ENCODE results near the gene UPB1.
"Not testable (repeated sequence)": the region's sequence is repeated elsewhere in the genome, so short reads cannot be mapped to it uniquely, and the experiment has no call there.

The UPB1 gene

DNA sequence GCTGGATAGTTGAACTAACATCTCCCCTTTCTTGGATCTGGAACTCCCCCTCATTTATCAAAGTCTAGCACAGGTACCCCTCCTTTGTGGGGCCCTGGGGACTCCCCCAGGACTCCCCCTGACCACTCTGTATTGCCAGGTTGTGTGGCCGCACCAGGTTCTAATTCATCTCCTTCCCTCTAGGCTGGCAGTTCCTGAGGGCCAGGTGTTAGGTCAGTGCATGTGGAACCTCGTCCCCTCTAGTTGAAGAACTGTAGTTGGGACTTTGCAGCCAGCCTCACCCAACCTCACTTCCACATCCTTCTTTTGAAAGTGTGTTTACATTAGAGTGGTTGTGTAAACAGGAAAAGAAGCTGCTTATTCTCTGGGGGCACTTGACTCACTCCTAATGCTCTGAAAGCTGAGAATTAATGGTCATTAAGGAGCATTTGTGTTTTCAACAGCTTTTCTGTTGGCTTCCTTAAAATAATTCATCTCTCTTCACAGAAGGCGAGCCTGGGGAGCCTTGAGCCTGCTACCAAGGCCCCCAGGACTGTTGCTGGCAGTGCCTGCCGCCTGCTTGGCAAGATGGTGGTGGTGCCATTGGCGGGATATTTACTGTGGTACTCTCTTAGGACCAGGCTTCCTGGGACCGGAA, 11.8 kb downstream of the UPB1 start:
- DNase-seq, result no peak

GRCh38 chr22:24507716-24508115, 12.6 kb downstream of the UPB1 start:
- no peak for DNase-seq

- no peak for DNase-seq
Observed at GRCh38 chr22:24510637-24511625, 15.8 kb downstream of the UPB1 start.

- DNase-seq, result peak; percentile 59
Observed at GRCh38 chr22:24512043-24512442, 16.9 kb downstream of the UPB1 start.

- no peak for DNase-seq
Observed at GRCh38 chr22:24513378-24514240, 18.5 kb downstream of the UPB1 start.

- no peak for DNase-seq
Observed at GRCh38 chr22:24514241-24515026, 19.3 kb downstream of the UPB1 start.

DNA sequence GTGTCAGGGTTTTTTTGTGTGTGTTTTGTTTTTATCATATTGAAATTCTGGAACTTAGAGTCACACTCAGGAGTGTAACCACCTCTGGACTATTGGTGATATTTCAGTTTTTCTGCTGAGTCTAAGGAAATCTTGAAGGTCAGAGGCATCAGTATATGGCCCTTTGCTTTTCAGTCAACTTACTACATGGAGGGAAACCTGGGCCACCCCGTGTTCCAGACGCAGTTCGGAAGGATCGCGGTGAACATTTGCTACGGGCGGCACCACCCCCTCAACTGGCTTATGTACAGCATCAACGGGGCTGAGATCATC, 19.9 kb downstream of the UPB1 start:
- no peak for DNase-seq

DNA sequence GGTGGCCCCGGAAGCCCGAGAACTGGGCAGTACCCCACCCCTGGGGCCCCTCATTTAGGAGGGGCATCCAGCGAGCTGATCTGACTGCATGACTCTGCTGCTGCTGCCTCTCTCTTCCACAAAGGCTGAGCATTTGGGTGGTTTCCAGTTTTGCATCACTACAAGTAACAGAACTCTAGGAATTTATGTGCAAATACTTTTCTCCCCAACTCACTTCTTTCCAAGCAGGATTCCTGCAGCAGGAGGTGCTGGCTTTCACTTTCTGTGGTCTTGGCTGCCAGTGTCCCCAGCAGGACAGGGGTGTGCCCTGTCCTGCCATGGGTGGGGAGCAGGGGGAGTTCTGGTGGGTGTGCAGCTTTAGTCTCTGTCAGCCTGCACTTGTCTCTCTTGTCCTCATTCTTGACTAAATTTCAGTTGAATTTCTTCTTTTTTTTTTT, 21.2 kb downstream of the UPB1 start:
- peak; percentile 42 for DNase-seq

DNA sequence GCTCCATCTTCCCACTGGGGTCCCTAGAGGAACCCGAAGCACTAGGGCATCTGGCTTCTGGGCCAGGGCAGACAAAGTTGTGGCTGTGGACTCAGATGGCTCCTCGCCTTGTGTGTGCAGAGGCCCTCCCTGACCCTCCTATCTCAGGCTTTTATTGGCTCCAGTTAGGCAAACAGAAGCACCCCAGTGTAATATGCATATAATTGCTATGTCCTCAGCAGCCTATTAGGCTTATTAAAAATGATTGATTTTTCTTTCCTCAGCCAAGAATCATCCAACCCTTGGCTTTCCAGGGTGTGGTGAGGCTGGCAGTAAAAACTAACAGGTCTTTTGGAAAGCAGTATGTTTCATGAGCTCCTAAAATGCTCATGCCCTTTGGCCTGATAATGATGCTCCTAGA, 22.3 kb downstream of the UPB1 start:
- DNase-seq, result no peak

GRCh38 chr22:24518228-24518627, 23.1 kb downstream of the UPB1 start:
- no peak for DNase-seq

- no peak for DNase-seq
Observed at GRCh38 chr22:24518771-24519485, 23.8 kb downstream of the UPB1 start.

GRCh38 chr22:24519496-24519895, 24.4 kb downstream of the UPB1 start:
- no peak for DNase-seq

GRCh38 chr22:24521791-24522245, 26.7 kb downstream of the UPB1 start:
- DNase-seq, result peak; percentile 51

DNA sequence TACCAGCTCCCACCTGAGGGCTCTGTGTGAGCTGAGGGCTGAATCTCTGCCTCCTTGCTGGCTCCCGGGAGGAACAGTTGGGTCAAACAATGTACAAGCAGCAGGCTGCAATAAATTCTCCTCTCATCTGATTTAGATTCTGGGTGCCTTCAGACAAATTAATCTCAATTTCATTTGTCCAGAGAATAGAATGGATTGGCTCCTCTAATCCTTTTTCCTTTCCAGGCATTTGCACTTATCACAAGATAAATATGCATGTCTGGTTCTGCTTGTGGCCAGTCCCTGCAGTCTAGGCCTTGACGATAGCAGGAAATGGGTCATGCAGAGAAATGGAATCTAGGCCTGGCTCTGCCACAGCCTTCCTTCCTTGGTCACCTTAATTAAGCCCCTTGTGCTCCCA, 28.7 kb downstream of the UPB1 start:
- no peak for DNase-seq

DNA sequence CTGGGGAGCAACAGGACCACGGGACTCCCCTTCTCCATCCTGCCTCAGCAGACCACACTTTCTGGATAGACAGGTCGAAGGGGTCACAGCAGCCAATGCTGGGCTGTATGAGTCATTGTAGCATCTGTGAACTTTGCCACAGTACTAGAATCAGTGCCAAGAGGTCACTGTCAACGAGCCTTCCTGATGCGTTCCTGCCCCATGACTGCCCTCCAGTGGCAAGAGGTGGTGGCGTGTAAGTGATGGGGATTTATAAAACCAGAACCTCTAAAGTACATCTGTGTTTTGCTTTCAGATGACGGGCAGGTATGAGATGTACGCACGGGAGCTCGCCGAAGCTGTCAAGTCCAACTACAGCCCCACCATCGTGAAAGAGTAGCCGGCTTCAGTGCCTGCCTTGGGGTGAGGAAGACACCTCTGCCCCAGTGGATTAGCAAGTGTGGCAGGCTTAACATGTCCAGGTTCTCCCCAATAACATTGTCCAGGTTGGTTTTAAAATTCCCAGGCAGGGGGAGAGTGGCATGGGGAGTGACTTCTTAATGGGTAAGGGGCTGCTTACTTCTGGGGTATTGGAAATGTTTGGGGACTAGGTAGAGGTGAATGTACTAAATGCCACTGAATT, 30.4 kb downstream of the UPB1 start:
- peak; percentile 79 for DNase-seq

- no peak for DNase-seq
Observed at GRCh38 chr22:24526191-24526590, 31.1 kb downstream of the UPB1 start.

DNA sequence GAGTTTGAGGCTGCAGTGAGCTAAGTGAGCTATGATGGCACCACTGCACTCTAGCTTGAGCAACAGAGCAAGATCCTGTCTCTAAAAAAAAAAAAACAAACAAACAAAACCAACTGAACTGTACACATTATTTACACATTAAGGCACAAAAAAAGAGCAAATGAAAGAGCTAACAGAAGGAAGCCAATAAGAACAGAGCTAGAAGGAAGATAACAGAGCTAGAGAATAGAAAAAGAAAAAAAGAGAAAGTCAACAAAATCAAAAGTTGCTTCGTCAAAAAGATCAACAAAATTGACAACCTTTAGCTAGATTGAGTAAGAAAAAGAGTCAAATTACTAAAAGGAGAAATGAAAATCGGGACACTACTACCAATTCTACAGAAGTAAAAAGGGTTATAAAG, 34.8 kb downstream of the UPB1 start:
- DNase-seq, result no peak

DNA sequence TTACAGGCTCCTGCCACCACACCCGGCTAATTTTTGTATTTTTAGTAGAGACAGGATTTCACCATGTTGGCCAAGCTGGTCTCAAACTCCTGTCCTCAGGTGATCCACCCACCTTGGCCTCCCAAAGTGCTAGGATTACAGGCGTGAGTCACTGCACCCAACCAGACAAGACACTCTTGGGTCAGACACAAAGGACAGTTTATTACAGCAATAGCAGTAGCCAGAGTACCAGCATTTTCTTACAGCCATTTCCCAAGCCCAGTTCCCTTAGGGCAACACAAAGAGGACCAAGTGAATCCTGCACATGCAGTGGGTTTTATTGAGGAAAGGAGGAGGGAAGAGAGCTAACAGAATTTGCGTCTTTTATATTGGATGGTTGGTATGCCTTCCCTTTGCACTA, 35.8 kb downstream of the UPB1 start:
- not testable (repeated sequence) for DNase-seq

- DNase-seq, result no peak
Observed at GRCh38 chr22:24532075-24532474, 36.9 kb downstream of the UPB1 start.

DNA sequence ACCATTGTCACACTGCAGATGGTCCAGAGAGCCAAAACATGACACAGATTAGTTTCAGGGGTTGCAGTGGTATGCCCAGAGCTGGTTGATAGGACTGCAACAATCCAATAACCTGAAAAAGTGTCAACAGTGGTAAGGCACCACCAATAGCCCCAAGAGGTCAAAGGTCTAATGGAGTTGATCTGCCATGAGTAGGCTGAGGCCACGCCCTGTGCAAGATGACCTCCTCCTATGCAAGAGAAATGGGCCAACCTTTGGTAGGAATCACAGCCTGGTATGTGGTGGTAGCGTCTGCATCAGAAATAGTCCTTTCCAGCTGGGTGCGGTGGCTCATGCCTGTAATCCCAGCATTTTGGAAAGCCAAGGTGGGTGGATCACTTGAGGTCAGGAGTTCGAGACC, 40.2 kb downstream of the UPB1 start:
- no peak for DNase-seq

- no peak for DNase-seq
Observed at GRCh38 chr22:24536089-24536488, 41.0 kb downstream of the UPB1 start.

Data from CD4-positive, alpha-beta T cell treated with Interleukin-15 for 1 hour (primary cell).